Left renal cortex interstitium (tissue), 4 donors: ENCODE data around the gene NFX1. TPM values are rescaled to one million over a fixed set of nuclear protein-coding genes. Genes with fewer than 3 reads are reported as not detected.
"Not testable (repeated sequence)": the region's sequence is repeated elsewhere in the genome, so short reads cannot be mapped to it uniquely, and the experiment has no call there.

Source experiments
- DNase-seq, 4 donors: peaks; one replicate each; pipeline ENCODE4 v3.0.0-alpha.2; 2013; ENCODE audit warnings: low read depth in 4 of 4, low spot score in 2 of 4, missing footprints in 1 of 4
- polyA plus RNA-seq, 4 donors: library from polyadenylated mRNA; unstranded; fragments of 120-200 nt; gene quantifications; one replicate each; pipeline ENCODE4 v1.2.1, GENCODE V29; 2013; ENCODE audit not compliant: insufficient read length in 4 of 4

NFX1 gene
- polyA plus RNA-seq, 4 donors, result 28.9 to 40.1 (median 35.7) TPM

- DNase-seq, result no peak
Observed at GRCh38 chr9:33306037-33306436, 15.7 kb downstream of the NFX1 start.

GRCh38 chr9:33307067-33307466 lies 16.8 kb downstream of the NFX1 start:
- DNase-seq, result no peak

GRCh38 chr9:33309903-33310302 lies 19.6 kb downstream of the NFX1 start:
- DNase-seq, result no peak

- no peak for DNase-seq
Observed at GRCh38 chr9:33310748-33311147, 20.4 kb downstream of the NFX1 start.

GRCh38 chr9:33311953-33312352 lies 21.6 kb downstream of the NFX1 start:
- DNase-seq, result no peak

- no peak for DNase-seq
Observed at GRCh38 chr9:33315371-33315770, 25.1 kb downstream of the NFX1 start.

- not testable (repeated sequence) for DNase-seq
Observed at GRCh38 chr9:33317136-33317535, 26.8 kb downstream of the NFX1 start.

- DNase-seq, result no peak
Observed at GRCh38 chr9:33318225-33318624, 27.9 kb downstream of the NFX1 start.

- DNase-seq, result no peak
Observed at GRCh38 chr9:33318781-33319180, 28.5 kb downstream of the NFX1 start.

GRCh38 chr9:33320230-33320567 lies 29.9 kb downstream of the NFX1 start:
- DNase-seq, result no peak

- DNase-seq, result no peak
Observed at GRCh38 chr9:33320568-33321261, 30.4 kb downstream of the NFX1 start.

- peak in 2 of 4 donors; percentile 10 to 29 for DNase-seq
Observed at GRCh38 chr9:33329117-33329563, 38.8 kb downstream of the NFX1 start.

- no peak for DNase-seq
Observed at GRCh38 chr9:33329979-33330378, 39.7 kb downstream of the NFX1 start.

GRCh38 chr9:33331377-33331891 lies 41.1 kb downstream of the NFX1 start:
- no peak for DNase-seq

GRCh38 chr9:33332011-33332410 lies 41.7 kb downstream of the NFX1 start:
- DNase-seq, result no peak

- not testable (repeated sequence) for DNase-seq
Observed at GRCh38 chr9:33332956-33333355, 42.6 kb downstream of the NFX1 start.

GRCh38 chr9:33340186-33340585 lies 49.9 kb downstream of the NFX1 start:
- no peak for DNase-seq

- DNase-seq, result no peak
Observed at GRCh38 chr9:33341182-33341581, 50.9 kb downstream of the NFX1 start.

- no peak for DNase-seq
Observed at GRCh38 chr9:33344145-33344544, 53.8 kb downstream of the NFX1 start.

GRCh38 chr9:33346564-33346963 lies 56.2 kb downstream of the NFX1 start:
- DNase-seq, result no peak

GRCh38 chr9:33348998-33349397 lies 58.7 kb downstream of the NFX1 start:
- DNase-seq, result no peak

GRCh38 chr9:33349743-33350142 lies 59.4 kb downstream of the NFX1 start:
- DNase-seq, result no peak

- no peak for DNase-seq
Observed at GRCh38 chr9:33350310-33350709, 60.0 kb downstream of the NFX1 start.
